Mammary epithelial cell (primary cell): Measurements from ENCODE around the gene BCL7B.

ENCODE experiments used
- EZH2 ChIP-seq: IDR thresholded peaks from 2 replicates; pipeline ENCODE4 v1.6.1; 2012; ENCODE audit warnings: low read length, inconsistent platforms, borderline replicate concordance
- TF ChIP-seq, protein P1 (sequence below), 2 donors: IDR thresholded peaks in 1 of 2; conservative IDR thresholded peaks in 1 of 2; 2 replicates each; pipeline ENCODE4 v1.5.1; 2011 to 2012; ENCODE audit warnings: inconsistent platforms in 2 of 2, low read length in 2 of 2, mild to moderate bottlenecking in 2 of 2, control low read depth in 1 of 2, low read depth in 1 of 2; ENCODE audit not compliant: insufficient read depth in 1 of 2; ENCODE audit errors: extremely low read depth in 1 of 2

DNA sequence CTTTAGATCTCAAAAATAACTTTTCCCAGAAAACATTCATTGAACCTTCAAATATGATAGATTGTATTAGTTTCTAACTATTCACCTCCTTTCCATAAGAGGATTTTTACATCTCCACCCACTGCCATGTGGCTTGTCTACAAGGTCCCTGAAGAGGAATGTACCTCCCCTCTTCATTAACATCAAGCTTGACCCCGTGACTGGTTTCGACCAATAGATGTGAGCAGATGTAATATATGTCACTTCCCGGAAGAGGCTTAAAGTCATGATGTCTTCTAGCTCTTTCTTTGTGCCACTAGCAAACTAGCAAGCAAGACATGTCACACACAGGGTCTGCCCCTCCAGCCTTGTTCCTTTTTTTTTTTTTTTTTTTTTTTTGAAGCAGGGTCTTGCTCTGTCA, 42.3 kb downstream of the BCL7B start:
- TF ChIP-seq, protein P1, sequence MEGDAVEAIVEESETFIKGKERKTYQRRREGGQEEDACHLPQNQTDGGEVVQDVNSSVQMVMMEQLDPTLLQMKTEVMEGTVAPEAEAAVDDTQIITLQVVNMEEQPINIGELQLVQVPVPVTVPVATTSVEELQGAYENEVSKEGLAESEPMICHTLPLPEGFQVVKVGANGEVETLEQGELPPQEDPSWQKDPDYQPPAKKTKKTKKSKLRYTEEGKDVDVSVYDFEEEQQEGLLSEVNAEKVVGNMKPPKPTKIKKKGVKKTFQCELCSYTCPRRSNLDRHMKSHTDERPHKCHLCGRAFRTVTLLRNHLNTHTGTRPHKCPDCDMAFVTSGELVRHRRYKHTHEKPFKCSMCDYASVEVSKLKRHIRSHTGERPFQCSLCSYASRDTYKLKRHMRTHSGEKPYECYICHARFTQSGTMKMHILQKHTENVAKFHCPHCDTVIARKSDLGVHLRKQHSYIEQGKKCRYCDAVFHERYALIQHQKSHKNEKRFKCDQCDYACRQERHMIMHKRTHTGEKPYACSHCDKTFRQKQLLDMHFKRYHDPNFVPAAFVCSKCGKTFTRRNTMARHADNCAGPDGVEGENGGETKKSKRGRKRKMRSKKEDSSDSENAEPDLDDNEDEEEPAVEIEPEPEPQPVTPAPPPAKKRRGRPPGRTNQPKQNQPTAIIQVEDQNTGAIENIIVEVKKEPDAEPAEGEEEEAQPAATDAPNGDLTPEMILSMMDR (conservative IDR thresholded peaks at IDR 0.05 in 1 of 2, IDR thresholded peaks at IDR 0.05 in 1 of 2; ENCODE audit: extremely low read depth in 1 of 2, insufficient read depth in 1 of 2, low read depth in 1 of 2, low read length in 2 of 2): no peak
- TF ChIP-seq EZH2: no peak
